GM18520 (cell line): ENCODE data around the gene DDX51.
"Not testable (repeated sequence)": the region's sequence is repeated elsewhere in the genome, so short reads cannot be mapped to it uniquely, and the experiment has no call there.

Experiments used
- ATAC-seq: cut with Tn5 transposase; IDR thresholded peaks from one replicate; pipeline ENCODE4 v1.9.1; 2021; ENCODE audit not compliant: unreplicated experiment

Gene DDX51

DNA sequence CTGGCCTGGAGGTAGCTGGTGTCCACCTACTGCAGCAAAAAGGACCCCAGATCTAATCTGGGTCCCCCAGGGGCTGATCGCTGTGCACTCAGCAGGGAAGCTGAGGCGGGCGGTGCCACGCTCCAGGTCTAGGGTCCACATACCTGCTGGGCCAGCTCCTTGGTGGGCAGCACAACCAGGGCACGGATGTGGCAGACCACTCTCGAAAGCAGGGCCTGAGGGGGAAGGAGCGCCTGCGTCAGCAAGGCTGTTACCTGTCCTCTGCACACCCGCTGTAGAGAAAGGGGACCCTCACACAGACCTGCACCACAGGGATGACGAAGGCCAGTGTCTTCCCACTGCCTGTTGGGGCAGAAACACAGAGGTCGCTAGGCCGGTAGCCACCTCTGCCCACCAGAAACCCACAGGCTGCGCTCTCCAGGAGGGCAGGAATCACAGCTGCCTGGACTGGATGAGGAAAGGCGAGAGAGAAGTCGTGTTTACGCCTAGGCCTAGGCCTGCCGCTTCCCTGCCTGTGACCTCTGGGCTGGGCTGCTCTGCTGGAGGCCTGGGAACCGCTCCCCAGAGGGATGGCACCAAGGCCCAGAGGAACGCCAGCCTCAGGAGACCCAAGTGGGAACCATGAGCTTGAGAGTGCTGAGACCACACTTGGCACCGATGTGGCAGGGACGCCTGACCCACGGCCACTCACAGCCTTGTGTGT, 2.0 kb downstream of the DDX51 start:
- no peak for ATAC-seq

DNA sequence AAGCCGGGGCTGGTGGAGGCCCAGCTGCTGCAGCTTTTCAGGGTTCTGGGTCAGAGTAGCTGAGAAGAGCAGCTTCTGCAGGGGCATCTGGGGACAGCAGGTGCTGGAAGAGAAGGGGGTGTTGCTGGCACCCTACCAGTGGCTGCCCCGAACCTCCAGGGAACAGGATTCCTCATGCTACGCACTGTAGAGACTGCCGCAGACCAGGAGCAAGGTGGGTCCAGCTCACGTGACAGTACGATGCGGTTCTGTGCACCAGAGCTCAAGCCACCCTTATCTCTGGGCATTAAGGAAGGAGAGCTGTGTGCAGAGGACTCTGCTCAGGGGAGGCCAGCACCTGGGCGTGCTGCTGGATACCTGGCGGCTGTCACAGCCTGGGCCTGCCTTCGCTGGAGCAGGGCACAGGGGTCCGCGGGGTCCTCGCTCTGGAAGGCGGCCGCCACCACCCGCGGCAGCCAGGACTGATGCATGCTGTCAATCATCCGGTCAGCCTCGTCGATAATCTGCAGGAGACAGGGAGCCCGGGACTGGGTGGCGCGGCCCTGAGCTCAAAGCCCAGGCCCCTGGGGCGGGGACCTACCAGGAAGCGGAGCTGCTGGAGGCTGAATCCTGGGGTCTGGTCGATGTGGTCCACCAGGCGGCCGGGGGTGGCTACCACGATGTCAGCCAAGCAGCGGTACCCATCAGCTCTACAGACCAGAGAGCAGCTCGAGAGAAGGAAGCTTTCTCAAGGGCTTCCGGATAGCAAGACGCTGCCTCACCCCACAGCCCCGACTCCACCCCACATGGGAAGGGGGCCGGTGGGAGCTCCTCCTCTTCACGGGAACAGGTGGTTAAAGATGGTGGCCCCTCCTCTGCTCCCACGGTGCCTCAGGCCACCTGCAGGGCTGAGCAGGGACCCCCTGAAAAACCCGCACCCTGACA, 2.9 kb downstream of the DDX51 start:
- ATAC-seq: no peak

DNA sequence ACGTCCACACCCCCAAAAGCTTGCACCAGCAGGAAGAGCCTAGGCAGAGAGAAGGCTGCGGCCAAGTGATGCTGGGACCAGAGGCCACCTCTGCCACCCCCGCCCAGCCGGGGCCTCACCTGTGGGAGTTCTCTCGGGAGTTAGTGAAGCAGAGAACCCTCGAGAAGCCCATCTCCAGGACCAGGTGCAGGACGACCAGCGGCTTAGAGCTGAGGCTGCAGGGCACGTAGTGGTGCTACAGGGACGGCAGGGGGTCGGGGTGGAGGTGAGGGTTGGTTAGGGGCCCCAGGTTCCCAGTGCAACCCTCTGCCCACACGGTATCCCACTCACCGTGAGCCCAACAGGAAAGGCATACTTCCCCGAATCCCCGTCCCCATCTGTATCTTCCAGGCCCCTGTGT, 3.6 kb downstream of the DDX51 start:
- no peak for ATAC-seq

DNA sequence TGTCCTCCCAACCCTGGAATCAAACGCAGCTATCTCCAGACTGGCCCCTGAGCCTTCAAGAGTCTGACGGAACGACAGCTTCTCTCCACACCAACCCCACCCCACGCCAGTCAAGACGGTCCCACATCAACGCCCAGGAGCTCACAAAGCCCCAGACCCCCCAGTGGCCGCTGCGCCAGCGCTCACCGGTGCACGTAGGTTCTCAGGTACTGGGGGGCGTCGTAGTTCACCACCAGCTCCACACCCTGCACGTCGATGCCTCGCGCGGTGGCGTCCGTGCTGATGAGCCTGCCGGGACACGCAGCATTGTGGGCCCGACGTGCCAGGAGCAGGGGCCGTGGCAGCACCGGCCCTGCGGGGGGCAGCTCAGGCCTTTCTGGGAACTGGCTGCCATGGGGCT, 4.2 kb downstream of the DDX51 start:
- no peak for ATAC-seq

DNA sequence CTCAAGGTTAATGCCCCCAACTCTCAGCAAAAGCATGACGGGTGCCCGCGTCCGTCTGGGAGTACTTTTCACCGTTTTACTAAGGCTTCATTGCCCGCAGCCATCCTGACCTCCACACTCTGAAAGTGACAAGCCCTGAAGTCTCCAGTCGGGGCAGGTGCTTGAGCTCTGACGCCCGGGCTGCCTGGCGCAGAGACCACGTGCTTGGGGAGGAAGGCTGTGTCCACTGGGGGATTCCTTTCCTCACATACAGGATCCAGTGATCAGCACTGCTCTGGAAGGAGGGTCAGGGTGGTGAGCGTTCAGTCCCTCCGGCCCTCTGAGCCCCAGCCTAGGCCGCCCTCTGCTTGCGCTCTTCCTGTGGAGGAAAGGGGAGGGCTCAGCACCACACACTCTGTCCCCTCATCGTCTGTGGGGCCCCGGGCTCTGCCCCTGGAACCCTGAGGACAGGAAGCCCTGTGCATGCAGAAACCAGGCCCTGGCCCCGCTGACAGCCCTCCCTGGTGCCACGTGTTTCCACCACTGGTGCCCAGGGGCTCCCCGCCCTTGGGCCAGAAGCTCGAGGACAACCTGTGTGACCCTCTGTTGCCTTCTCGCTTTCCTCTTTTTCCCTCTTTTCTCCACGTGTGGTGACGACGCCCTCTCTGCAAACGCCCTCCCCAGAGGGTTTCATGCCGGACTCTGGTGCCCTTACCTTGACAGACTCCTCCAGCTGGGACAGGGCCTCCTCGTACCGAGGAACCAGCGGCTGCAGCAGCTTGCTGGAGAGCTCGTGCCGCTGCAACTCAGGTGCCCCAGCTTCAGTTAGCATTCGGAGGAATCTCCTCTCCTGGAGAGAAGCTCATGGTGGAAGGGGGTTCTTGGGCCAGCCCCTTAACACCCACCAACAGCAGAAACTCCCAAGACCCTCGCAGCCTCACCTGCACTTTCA, 4.9 kb downstream of the DDX51 start:
- no peak for ATAC-seq

DNA sequence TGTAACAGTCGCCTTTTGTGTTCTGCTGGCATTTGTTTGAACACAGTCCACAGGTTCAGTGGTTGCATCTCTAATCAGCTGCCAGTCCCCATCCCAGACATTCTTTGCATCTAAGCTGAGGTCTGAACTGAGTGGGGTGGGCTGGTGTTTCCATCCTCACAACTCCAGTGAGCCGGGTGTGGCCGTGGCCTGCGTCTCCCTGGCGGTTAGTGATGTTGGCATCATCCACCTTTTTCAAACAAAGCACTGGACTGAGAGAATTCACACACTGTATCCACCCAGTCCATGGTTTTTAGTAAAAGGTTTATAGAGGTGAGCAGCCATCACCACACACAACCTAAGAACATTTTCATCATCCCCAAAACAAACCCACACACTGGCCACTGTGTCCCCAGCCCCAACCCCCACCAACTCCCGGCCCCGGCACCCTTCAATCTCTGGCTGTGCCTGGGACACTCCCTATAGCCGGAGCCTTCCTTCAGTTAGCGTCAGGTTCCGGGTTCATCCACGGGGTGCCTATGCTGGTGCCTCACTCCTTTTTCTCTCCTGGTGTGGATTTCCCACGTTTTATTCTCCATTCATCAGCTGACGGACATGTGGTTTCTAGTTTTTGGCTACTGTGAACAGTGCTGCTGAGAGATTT, 6.5 kb downstream of the DDX51 start:
- ATAC-seq: no peak

DNA sequence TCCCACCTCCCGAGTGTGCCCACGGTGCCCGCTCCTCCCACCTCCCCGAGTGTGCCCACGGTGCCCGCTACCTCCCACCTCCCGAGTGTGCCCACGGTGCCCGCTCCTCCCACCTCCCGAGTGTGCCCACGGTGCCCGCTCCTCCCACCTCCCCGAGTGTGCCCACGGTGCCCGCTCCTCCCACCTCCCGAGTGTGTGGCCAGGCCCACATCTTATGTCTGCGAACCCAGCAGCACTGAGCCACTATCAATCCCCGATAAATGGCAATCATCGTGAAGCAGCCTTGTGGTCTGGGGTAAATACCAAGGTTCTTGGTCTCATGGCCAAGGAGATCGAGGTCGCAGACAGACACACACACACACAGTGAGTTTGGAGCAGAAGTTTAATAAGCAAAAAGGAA, 7.9 kb downstream of the DDX51 start:
- not testable (repeated sequence) for ATAC-seq

DNA sequence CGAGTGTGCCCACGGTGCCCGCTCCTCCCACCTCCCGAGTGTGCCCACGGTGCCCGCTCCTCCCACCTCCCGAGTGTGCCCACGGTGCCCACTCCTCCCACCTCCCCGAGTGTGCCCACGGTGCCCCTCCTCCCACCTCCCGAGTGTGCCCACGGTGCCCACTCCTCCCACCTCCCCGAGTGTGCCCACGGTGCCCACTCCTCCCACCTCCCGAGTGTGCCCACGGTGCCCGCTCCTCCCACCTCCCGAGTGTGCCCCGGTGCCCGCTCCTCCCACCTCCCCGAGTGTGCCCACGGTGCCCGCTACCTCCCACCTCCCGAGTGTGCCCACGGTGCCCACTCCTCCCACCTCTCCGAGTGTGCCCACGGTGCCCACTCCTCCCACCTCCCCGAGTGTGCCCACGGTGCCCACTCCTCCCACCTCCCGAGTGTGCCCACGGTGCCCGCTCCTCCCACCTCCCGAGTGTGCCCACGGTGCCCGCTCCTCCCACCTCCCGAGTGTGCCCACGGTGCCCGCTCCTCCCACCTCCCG, 9.4 kb downstream of the DDX51 start:
- not testable (repeated sequence) for ATAC-seq

DNA sequence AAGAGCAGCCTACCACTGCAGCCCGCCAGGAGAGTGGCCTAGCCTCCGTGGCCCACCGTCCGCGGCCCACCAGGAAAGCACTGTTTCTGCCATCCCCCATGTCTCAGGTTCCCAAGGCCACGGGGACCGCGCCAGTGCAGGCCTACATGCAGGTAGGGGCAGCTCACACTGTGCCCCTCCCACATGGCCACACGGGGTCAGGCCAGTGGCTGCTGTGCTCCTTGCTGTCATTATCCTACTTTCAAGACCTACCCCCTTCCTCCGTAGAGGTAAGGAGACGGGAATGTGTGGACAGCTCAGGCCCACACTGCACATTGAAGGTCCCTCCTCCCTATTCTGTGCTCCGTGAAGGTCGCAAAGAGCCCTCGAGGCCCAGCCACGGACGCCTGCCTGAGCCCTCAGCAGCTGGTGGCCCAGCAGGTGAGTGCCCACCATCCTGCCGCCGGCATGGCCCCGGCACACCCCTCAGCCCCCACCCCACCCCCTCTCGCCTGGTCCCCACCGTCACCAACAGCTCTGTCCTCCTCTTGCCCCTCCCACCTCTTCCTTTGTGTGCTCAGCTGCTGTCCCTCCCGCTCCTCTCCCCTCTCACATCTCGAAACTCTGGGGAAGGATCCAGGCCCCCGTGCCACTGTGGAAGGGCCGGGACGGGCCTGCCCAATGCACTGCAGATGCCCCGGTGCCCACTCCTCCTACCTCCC, 10.0 kb downstream of the DDX51 start:
- no peak for ATAC-seq

DNA sequence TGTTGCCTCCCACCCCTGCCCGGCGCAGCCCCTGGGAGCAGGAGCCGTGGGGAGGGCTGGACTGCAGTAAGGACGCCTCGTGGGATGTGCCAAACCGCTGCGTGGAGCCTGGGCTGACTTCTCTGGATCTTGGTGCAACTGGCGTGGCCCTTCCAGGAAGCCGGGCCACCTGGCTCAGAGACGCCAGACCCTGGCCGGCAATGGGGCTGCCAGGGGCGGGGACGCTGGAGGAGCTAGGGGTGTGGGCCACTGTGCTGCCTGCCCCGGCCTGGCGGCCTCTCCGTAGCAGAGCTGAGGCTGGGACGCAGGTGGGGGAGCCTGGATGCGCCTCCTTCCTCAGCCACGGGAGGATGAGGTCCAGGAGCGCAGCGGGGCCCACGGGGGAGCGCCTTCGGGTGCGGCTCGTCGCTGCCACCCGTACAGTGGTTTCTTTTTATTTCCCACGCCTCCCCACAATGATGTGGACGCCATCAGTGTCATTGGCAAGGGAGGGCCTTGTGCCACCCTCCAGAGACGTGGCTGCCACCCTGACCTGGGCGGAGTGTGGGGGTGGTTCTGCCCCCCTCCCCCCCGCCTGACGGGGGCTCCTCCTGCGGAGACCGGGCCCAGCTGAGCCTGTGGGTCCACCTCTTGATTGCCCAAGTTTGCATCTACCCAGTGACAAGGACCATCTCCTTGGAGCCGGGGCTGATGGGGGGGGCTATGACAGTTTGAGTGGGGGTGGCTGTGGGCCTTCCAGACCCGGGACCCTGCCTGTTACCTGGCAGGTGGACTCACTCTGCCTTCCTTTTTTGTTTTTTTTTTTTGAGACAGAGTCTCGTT, 11.3 kb downstream of the DDX51 start:
- no peak for ATAC-seq

DNA sequence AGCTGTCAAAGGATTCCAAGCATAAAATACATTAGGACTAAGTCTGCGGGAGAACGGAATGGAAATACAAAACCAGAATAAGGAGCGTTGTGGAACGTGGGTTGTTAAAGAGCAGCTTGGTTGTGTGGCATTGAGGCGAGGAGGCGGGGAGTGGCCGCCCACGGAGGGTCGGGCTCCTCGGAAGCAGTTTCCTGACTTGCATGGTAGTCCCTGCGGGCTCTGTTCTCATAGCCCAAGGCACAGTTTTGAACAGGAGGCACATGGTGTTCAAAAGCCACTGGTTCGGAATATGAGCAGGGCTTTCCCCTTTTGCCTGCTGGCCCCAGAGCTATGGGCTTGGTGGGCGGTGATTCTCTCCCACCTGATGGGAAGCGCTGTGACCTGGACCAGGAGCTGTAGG, 12.2 kb downstream of the DDX51 start:
- ATAC-seq: no peak

DNA sequence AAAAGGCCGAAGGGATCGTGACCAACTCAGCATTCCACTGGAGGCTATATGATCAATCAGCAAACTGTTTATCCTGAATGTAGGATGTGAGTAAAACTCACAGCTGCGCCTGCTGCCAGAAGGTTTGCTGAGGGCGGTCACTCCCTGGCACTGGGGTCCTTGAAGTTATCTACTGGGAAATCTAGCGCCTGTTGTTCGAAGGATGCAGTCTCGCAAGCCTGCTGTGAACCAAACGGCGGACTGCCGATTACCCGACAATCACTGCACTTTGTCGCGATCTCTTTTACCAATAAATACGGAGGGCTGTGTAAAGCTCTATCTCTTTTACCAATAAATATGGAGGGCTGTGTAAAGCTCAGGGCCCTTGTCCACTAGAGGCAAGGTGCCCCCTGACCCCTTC, 12.9 kb downstream of the DDX51 start:
- no peak for ATAC-seq

DNA sequence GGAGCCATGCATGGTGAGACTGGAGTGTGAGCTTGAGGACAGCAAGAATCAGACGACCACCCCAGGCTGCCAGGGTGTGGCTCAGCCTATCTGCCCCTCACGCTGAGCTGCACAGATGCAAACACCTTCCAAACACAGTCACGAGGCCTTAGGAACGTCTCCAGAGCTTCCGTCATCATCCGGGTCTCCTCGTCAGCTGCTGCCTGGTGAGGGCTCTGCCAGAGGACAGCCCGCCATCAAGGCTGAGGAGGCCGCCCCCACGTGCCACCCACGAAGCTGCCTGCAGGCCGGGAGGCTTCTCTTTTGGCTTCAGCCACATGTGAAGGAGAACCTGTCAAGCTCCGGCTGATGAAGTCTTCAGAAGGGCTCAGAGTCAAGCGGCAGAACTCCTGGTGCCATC, 13.4 kb downstream of the DDX51 start:
- no peak for ATAC-seq

DNA sequence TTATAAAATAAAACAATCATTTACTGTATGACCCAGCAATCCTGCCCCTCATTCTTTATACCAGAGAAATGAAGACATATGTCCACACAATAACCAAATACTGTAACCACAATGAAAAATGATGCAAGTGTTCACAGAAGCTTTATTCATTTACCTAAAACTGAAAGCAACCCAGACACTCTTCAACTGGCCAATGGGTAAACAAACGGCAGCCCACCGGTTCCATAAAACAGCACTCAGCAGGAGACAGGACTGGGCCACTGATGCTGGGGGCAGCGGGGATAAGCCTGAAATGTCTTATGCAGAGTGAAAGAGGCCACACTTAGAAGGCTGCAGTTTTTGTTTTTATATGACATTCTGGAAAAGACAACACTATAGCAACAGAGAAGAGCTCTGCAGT, 15.1 kb downstream of the DDX51 start:
- ATAC-seq: no peak

DNA sequence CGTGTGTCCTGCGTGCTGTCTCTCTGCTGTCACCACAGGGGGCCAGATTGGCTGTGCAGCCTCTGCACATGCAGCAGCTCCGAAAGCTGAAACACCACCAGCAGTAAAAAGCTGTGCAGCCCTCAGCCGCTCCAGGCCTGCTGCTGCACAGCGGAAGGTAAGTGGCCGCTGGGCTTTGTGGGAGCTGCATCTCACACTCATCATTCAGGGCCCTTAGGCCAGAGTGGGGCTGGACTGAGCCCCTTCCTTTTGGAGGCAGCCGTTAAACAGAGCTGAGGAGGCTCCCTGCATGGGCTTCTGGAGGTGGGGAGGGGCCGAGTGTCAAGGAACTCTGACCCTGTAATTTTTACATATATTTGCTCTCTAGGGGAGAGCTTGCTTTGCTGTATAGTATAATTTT, 17.1 kb downstream of the DDX51 start:
- no peak for ATAC-seq

DNA sequence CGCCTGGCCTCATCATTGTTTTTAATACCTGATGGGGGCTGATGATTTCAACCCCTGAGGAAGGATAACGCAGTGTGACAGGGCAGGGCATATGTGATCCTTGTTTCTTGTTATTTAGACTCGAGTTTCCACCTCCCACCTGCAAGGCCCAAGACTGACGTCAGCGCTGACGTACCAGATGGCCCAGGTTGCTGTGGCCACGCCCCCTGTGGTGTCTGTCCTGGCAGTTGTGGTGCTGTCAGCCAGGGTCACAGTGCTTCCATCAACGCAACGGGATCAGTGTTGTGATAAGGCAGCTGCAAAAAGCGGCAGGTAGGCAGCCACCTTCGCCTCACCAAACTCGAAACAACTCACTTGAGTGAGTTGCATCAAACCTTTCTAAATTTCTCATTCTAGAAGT, 18.4 kb downstream of the DDX51 start:
- ATAC-seq: no peak

DNA sequence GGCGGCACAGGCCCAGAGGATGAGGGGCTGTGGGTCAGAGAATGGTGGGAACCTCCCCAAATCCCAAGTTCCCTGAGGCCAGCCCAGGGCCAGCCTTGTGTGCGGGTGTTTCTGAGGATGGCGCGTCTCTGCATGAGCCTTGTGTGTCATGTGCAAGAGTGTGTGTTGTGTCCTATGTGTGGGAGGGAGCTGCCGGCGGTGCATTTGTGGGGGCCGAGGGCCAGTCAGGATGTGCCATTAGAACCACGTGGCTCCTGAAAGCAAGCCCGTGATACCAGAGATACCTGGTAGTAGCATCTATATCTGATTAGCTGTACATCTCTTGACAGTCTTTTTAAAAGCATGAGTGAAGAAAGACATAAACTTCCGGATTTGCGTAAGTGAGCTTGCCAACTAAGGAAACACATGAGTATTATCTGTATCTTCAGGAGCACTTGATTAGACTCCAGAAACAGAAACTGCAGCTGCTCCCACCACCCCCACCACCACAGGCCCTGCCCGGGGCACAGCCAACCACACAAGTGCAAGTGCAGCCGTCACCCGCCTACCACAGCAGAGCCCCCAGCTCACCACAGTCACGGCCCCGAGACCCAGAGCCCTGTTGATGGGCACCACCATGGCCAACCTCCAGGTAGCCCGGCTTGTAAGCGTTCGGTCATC, 19.2 kb downstream of the DDX51 start:
- no peak for ATAC-seq

DNA sequence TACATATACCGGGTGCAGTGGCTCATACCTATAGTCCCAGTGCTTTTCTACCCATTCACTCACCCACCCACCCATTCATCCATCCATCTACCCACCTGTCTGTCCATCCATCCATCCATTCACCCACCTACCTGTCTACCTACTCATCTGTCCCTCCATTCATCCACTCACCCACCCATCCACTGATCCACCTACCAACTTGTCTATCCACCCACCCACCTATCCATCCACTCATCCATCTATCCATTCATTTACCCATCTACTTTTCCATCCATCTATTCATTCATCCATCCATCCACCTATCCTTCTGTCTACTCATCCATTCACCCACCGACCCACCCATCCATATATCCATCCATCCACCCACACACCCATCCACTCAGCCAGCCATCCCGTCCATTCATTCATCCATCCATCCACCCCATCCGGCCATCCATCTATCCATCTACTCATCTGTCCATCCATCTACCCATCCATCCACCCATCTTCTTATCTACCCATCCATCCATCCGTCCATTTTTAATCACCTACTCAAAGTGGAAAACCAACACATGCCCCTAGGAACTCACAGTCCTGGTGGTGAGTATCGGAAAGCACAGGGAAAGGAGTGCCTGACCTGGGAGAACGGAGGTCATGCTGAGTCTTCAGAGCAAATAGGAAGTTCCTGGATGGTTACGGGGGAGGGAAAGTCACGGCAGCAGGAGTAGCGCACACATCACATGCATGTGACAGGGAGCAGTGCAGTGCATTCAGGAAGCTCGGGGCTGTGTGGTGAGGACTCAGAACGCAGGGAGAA, 20.0 kb downstream of the DDX51 start:
- ATAC-seq: no peak
